ENCODE results near the gene KAT6B.

- TF ChIP-seq FOXP2 (optimal IDR thresholded peaks at IDR 0.05; ENCODE audit: borderline replicate concordance, extremely low read depth, extremely low read length, insufficient read depth): no peak
- no peak for TF ChIP-seq POLR2AphosphoS5 (IDR thresholded peaks at IDR 0.05; ENCODE audit: low read depth, low read length)
- TF ChIP-seq, protein P1, sequence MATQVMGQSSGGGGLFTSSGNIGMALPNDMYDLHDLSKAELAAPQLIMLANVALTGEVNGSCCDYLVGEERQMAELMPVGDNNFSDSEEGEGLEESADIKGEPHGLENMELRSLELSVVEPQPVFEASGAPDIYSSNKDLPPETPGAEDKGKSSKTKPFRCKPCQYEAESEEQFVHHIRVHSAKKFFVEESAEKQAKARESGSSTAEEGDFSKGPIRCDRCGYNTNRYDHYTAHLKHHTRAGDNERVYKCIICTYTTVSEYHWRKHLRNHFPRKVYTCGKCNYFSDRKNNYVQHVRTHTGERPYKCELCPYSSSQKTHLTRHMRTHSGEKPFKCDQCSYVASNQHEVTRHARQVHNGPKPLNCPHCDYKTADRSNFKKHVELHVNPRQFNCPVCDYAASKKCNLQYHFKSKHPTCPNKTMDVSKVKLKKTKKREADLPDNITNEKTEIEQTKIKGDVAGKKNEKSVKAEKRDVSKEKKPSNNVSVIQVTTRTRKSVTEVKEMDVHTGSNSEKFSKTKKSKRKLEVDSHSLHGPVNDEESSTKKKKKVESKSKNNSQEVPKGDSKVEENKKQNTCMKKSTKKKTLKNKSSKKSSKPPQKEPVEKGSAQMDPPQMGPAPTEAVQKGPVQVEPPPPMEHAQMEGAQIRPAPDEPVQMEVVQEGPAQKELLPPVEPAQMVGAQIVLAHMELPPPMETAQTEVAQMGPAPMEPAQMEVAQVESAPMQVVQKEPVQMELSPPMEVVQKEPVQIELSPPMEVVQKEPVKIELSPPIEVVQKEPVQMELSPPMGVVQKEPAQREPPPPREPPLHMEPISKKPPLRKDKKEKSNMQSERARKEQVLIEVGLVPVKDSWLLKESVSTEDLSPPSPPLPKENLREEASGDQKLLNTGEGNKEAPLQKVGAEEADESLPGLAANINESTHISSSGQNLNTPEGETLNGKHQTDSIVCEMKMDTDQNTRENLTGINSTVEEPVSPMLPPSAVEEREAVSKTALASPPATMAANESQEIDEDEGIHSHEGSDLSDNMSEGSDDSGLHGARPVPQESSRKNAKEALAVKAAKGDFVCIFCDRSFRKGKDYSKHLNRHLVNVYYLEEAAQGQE (IDR thresholded peaks at IDR 0.05; ENCODE audit: insufficient read depth in 1 of 2, low read depth in 2 of 2, low read length in 2 of 2): no peak
- TF ChIP-seq SIN3A (IDR thresholded peaks at IDR 0.05; ENCODE audit: borderline replicate concordance, insufficient read depth, low read length): no peak
Measured at GRCh38 chr10:75067272-75067671, 240.9 kb downstream of the KAT6B start.
